ENCODE results near the gene STAB2.

GRCh38 chr12:103590271-103590670, 3.2 kb downstream of the STAB2 start:
- TF ChIP-seq CTCF (IDR thresholded peaks at IDR 0.05): no peak
- TF ChIP-seq POLR2AphosphoS5 (IDR thresholded peaks at IDR 0.05): no peak
- TF ChIP-seq POLR2A (IDR thresholded peaks at IDR 0.05): no peak

Measured in sigmoid colon (tissue), 4 donors.